GM18517 (cell line): ENCODE data around the gene PLEKHF1.
"Not testable (repeated sequence)": the region's sequence is repeated elsewhere in the genome, so short reads cannot be mapped to it uniquely, and the experiment has no call there.

Source experiments
- ATAC-seq: cut with Tn5 transposase; IDR thresholded peaks from one replicate; pipeline ENCODE4 v1.9.1; 2021; ENCODE audit warnings: mild to moderate bottlenecking, moderate library complexity; ENCODE audit not compliant: unreplicated experiment

The PLEKHF1 gene

DNA sequence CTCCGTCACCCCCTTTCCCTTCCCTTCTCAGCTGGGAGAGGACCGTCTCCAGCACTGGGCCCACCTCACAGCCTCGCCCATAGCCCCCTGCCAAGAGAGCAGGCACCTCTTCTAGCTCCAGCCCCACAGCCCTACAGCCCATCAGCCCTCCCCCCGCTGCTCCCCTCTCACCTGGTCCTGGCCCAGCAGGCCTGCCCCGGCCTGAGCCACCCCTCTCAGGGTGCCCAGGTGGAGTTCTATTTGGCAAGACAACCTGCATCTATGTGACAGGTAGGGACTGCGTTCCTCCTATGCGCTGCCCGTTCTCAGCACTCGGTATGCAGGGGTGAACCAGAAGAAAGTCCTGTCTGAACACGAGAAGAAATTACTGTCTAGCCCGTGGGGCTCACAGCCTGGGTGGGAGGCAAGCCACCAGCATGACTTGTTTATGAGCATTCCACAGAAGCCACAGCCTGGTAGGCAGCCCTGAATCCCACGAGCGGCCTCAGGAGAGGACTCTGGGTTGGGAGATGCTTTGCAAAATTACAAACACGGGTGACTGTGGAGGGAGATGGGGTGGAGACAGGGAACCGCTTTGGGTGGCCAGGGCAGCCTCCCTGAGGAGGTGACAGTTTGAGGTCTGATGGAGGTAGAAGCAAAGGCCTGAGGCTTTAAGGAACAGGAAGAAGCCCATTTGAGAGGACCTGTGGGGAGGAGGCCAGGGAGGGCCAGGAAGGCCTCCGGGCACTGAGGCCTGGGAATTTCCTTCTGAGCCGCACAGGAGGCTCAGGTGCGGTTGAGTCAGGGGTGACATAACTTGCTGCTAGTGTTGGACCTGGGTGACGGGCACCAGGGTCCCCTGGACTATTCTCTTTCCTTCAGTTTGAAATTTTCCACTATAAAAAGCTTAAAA, 1.2 kb upstream of the PLEKHF1 start:
- no peak for ATAC-seq

DNA sequence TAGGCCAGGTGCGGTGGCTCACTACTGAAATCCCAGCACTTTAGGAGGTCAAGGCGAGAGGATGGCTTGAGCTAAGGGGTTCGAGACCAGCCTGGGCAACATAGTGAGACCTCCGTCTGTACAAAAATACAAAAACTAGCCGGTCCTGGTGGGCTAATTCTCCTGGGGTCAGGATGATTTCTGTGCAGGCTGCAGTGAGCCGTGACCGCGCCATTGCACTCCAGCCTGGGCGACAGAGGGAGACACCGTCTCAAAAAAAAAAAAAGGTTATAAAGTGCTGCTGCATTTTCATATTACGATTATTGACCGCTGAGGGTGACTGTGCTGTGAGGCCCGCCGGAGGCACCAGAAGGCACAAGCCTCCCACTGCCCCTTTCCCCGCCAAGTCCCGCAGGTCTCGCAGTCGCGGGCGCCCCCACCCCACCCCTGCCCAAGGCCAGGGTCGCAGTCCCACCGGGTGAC, 477 bp upstream of the PLEKHF1 start:
- no peak for ATAC-seq

DNA sequence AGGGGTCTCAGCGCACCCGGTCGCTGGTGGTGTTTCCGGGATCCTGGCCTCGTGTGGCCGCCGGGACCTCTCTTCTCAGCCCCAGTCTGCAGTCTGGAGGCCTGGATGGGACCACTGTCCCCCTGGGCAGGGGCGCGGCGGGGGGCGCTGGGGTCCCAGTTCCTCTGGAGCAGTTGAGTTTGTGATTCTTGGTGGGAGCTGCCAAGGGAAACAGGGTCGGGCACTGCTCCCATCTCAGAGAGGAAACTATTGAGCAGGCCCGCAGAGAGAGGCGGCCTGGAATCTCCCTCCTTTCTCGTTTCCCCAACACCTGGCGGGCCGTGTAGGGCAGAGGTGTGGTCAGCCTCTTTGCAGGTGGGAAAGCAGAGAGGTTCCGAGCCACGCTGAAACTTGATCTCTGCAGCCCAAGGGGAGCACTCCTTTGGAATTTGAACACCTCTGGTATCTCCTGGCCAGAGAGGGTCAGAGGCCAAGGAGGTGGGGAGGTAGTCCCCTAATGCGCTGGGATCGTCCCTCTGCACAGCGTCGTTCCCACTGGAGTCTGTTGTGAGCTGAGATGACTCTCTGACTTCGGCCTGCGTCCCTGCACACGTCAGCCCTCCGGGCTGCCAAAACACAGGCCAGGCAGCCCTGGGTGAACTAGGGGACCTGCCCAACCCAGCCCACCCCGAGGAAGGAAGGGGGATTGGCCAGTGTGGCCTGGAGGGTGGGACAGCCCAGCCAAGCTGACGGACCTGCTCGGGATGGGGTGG, 741 bp downstream of the PLEKHF1 start:
- no peak for ATAC-seq

DNA sequence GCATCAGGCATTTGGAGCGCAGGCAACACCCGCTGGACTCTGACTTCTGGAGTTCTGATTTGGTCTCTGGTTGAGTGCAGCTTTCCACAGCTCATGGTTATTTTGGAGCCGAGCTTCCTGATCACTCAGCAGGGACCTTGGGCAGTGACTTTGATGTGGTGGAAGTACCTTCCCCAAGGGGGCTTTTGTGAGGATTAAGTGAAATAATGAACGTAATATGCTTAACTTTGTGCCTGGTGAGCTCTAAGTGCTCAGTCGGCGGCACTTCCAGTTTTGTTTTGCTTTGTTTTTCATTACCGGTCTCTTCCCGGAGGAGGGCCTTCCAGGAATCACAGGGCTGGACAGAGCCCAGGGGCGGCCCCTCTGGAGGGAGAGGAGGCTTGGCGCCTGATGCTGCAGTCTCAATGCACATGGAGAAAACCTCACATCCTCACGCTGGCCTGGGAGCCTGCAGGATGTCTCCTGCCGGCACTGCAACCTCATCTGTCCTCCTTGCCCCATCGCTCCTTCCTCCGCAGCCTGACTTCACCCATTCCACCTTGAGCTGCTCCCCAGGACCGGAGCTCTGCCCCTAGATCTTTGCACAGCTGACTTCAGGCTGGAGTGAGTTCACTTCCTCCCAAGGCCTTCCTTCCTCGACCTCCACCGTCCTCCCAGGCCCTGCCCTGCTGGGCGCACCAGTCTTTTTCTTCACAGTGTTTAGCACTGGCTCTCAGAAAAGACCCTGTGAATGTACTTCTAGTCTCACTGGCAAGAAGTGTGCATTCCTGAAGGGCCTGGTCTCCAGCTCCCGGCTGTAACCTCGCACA, 1.5 kb downstream of the PLEKHF1 start:
- ATAC-seq: no peak

DNA sequence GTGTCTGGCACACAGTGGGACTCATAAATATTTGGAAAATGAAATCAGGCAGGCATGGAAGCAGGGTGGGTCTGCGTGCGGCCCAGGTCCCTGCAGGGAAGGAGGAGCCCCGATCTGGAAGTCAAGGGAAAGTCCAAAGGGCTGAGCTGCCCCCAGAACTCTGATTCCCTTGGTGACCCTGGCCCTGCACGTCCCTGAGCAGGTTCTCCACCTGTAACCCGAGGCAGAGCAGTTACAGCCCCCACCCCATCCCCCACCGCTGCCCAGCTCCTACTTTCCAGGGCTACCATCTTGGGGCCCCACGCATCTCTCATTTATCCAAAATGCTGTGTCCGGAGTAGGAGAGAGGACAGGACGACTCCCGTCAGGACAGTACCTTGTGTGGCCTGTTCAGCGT, 2.1 kb downstream of the PLEKHF1 start:
- ATAC-seq: no peak

DNA sequence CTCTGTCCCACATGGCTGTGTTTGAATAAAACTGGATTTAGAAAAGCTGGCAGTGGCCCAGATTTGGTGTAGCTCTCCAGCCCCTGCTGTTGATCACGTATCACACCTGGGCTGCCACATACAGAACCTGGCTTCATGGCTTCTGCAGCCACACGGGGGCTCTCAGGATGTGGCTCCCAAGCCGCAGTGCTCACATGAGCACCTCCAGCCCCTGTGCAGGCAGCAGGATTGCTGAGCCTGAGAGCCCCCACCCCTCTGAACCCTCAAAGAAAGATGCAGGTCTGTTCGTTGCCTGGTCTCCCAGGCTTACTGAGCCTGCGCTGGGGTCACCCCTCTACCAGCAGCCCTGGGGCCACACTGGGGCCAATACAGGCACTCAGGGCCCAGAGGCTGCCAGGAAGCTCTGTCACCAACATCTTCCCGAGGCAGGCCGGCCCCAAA, 2.7 kb downstream of the PLEKHF1 start:
- no peak for ATAC-seq

DNA sequence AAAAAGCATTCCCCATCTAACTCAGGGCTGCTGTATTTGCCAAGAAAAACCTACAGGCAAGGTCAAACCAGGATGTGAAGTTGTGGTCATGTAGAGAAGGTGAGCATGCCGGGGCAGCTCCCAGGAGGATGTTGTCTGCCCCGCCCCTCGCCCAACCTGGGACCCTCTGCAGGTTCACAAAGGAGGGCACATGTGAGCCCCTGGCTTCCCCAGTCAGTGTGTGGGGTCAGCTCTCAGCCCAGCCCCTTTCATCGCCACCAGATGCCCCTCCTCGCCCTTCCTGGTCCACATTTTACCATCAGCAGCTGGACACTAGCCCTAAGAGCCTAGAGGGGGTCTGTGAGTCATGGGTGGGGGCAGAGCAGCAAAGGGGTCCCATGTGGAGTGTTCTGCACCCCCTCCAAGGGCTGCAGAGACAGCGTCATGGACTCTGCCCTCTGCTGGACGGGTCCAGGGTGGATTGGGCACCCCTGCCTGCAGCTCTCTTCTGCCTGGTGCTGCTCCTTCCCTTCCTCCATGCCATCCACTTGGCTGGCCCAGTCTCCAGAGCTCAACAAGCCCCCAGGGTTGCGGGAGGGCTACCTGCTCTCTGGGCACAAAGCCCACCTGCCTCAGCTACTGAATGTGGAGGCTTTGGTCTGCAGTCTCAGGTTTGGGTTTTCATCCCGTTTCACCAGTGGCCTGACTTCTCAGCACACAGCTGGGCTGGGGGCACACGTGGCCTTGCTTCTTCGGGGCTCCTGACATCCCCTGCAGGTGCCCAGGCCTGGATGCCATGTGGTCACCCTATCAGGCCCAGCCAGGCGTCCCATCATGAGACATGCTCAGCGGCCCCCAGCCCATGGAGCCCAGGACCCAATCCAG, 3.7 kb downstream of the PLEKHF1 start:
- ATAC-seq: no peak

DNA sequence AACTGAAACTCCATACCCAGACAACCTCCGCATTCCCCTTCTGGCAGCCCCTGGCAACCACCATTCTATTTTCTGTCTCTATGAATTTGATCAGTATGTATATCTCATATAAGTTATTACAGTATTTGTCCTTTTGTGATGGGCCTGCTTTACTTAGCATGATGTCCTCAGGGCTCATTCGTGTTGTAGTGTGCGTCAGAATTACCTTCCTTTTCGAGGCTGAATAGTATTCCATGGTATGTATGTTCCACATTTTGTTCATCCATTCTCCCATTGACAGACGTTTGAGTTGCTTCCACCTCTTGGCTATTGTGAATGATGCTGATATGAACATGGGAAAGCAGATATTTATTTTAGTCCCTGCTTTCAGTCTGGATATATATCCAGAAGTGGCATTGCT, 5.0 kb downstream of the PLEKHF1 start:
- no peak for ATAC-seq

DNA sequence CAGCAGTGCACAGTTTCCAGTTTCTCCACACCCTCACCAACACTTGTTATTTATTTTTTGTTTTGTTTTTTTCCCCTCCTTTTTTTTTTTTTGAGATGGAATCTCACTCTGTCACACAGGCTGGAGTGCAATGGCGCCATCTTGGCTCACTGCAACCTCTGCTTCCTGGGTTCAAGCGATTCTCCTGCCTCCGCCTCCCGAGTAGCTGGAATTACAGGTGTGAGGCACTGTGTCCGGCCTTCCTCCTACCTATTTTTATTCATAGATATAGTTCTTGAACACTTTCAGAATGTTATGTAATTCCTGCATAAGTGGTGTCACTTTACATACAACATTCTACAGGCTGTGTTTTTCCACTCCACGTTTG, 5.7 kb downstream of the PLEKHF1 start:
- not testable (repeated sequence) for ATAC-seq

DNA sequence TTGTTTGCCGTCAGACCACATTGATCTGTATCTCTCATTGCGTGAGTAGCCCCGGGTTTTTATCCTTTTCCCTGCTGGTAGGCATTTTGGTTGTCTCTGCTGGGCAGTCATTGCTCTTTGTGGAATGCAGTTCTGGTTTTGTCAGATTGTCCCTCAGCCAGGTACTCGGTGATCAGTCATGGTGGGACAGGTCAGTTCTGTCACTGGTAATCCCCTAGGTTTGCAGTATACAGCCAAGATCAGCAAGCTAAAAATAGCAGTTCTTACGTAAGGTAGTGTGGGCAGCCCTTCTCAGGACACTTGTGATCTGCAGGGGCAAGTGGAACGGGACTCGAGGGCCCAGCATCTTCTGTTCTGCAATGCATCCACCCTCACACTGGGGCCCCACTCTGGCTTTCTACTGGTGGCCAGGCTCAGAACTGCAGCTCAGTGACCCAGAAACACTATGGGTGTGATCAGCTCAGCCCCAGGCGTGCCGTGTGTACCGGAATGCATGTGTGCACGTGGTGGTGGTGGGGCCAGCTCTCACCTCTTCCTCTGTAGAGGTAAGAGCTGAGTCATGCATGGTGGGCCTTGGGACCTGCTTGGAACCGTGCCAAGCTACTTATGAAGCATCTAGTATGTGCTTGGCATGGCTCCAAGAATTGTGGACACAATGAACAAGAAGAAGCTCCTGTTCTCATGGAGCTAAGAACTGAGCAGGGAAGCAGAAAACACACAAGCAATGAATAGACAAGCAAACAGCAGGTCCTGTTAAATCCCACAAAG, 6.3 kb downstream of the PLEKHF1 start:
- peak; percentile 64 for ATAC-seq

DNA sequence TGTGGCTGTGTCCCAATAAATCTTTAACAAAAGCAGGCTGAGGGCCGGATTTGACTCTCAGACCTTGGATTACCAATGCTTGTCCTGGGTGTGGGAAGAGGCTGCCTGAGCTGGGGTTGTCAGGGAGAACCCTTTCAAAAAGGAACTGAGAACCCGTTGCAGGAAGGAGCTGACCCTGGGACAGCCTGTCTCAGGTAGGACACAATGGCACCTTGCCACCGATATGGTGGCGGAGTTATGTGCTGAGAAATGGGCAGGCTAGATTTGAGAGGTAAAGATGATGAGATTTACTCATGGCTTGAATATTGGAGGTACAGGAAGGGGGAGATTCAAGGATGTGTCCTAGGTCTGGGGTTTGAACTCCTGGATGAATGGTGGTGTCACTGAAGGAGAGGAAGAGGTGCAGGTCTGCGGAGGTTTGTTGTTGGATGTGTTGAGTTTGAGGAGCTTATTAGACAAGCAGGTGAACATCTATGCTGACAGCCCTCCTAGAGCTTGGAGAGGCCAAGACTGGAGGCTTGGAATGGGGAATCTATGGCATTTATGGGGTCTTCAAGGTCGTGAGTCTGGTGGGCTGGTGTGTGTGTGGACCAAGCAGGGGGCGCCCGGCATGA, 7.2 kb downstream of the PLEKHF1 start:
- ATAC-seq: no peak

DNA sequence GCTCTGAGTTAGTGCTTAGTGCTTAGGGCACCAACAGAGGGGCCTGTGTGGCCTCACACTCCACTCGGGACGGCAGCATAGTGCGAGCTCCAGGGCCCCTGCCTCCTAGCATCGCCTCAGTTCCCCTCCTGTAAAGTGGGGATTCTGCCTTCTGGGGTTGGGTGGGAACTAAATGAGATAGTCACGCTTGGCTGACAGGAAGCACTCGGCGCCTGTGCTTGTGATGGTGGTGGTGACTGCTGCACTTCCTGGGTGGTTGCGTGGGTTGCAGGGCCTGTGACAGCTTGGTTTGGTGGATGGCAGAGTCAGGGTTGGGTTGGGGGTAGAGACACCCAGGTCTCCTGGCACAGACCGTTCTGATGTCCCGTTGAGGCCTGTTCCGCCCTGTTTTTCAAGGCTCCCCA, 7.7 kb downstream of the PLEKHF1 start:
- peak; percentile 51 for ATAC-seq

DNA sequence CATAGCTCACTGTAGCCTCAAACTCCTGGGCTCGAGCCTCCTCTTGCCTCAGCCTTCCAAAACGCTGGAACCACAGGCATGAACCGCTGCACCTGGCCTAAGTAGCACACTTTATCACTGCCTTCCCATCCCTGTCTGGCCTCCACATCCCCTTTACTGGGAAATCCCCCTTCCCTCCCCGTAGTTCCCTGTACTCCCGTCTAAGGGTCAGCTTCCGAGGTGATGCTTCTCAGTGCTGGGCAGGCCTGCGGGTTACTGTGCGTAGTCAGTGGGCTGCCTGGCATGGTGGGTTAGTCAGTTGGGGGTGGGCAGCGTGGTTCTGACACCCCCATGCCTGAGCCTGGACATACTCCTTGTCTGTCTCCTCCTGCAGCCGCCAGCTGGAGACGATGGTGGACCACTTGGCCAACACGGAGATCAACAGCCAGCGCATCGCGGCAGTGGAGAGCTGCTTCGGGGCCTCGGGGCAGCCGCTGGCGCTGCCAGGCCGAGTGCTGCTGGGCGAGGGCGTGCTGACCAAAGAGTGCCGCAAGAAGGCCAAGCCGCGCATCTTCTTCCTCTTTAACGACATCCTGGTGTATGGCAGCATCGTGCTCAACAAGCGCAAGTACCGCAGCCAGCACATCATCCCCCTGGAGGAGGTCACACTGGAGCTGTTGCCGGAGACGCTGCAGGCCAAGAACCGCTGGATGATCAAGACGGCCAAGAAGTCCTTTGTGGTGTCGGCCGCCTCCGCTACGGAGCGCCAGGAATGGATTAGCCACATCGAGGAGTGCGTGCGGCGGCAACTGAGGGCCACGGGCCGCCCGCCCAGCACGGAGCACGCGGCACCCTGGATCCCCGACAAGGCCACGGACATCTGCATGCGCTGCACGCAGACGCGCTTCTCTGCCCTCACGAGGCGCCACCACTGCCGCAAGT, 8.4 kb downstream of the PLEKHF1 start:
- no peak for ATAC-seq

DNA sequence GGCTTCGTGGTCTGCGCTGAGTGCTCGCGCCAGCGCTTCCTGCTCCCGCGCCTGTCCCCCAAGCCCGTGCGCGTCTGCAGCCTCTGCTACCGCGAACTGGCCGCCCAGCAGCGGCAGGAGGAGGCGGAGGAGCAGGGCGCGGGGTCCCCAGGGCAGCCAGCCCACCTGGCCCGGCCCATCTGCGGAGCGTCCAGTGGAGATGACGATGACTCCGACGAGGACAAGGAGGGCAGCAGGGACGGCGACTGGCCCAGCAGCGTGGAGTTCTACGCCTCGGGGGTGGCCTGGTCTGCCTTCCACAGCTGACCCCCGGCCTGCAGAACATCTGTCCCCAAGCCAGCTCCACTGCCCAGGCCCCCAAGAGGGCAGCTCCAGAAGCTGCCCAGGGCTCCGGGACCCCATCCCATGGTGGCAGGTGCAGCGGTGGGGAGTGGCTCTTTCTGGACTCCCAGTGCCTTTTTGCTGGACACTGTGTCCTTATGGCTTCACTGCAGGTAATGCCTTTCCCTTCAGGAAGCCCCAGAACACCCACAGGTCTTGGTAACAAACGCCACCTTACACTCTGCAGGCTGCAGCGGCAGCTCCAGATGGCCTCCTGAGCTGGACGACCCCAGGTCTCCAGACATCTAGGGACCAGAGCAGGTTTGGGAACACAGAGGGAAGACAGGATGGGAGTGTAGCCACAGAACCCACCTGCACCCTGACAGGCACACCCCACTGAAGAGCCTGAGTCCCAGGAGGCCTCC, 9.3 kb downstream of the PLEKHF1 start:
- no peak for ATAC-seq

DNA sequence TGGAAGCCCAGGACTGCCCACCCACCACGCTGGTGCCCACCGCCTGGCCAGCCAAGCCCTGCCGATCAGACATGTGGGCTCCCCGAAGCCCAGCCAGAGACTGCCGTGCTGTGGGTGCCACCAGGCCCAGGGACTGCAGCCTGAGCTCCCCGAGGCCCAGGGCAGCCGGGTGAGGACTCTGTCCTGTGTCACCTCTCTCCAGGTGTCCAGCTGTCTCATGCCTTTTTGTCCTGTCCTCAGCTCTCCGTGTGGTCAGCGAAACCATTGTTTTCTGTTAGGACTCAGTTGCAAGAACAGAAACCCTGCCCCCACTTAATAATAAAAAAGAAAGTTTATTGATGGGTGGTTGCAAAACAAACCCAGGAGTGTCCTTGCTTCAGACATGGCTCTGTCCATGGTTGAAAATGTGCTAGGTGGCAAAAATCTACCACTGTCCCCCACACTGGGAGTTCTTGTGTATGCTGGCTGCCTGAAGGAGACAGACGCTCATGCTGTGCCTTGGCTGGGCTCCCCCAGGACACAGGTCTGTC, 9.9 kb downstream of the PLEKHF1 start:
- no peak for ATAC-seq

DNA sequence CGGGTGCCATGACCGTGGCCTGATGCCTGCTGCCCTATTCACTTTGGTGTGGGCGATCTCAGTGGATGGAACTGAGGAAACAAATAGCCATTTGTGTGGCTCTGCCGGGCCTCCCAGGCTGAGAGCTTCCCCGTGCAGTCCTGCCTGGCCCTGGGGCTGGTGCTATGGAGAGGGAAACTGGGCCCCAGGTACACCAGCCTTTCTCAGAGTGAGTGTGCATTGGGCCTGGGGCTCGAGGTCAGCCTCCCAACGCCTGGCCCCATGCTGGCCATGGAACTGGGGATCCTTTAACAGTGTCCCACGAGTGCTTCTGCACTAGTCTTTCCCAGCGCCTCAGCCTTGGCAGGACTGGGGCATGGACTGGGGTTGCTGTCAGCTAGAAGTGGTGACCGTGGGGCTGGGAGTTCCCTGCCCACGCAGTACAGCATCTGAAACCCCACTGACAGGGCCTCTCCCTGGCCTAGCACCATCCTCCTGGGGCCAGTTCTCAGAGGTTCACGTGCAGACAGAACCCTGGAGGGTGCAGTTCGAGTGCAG, 10.5 kb downstream of the PLEKHF1 start:
- no peak for ATAC-seq

DNA sequence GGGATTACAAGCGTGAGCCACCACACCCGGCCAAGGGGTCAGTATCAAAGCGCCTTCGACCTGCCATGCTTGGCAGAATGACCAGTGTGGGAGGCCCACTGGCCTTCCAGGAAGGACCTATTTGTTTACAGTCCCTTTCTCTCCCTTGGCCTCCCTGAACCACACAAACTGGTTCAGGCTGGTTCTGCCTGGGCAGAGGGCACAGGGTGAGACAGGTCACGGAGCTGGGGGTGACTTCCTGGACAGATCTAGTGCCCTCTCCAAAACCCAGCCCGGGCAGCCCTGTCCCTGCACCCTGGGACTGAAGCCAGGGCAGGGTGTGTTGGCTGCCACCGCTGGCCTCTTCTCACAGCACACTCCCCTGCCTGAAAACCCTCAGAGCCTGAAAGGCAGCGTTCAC, 11.3 kb downstream of the PLEKHF1 start:
- ATAC-seq: no peak
